CD4-positive, alpha-beta memory T cell (primary cell): ENCODE measurements around the gene NDUFS4. TPM values are rescaled to one million over a fixed set of nuclear protein-coding genes. Genes with fewer than 3 reads are reported as not detected.
"Not testable (repeated sequence)": the region's sequence is repeated elsewhere in the genome, so short reads cannot be mapped to it uniquely, and the experiment has no call there.

ENCODE experiments used
- CTCF ChIA-PET: fragments of 350-600 bp; sonication (Branson Sonifier 250); formaldehyde crosslinking; loops from one replicate; lab custom pipeline; 2021; ENCODE audit warnings: inconsistent platforms; ENCODE audit not compliant: partially characterized antibody; lab: Charles Lee
- POLR2A ChIA-PET: fragments of 350-600 bp; sonication (Branson Sonifier 250); formaldehyde crosslinking; loops from one replicate; lab custom pipeline; 2021; ENCODE audit not compliant: partially characterized antibody; lab: Charles Lee
- DNase-seq, 5 donors: peaks; one replicate each; pipeline versions ENCODE4 v3.0.0 to v3.0.0-alpha.2; 2020 to 2022; ENCODE audit warnings: mixed read lengths in 1 of 5
- H3K27ac ChIP-seq: one replicate; pipeline ENCODE4 v1.7.0; 2013; ENCODE audit warnings: low read depth, low read length
- H3K27me3 ChIP-seq: 2 replicates; pipeline ENCODE4 v1.7.0; 2013; ENCODE audit warnings: mild to moderate bottlenecking, low read length, moderate library complexity; ENCODE audit not compliant: insufficient read depth
- H3K36me3 ChIP-seq: 2 replicates; pipeline ENCODE4 v1.7.0; 2013; ENCODE audit warnings: mild to moderate bottlenecking, low read length, moderate library complexity; ENCODE audit not compliant: insufficient read depth
- H3K4me1 ChIP-seq: 2 replicates; pipeline ENCODE4 v1.7.0; 2013; ENCODE audit warnings: mild to moderate bottlenecking, low read length, moderate library complexity; ENCODE audit not compliant: insufficient read depth
- H3K4me3 ChIP-seq, 2 donors: one replicate each; pipeline ENCODE4 v1.7.0; 2013; ENCODE audit warnings: low read length in 2 of 2, mild to moderate bottlenecking in 1 of 2
- H3K9me3 ChIP-seq, 2 donors: one replicate each; pipeline ENCODE4 v1.7.0; 2013; ENCODE audit warnings: low read length in 2 of 2, control low read depth in 1 of 2; ENCODE audit not compliant: control insufficient read depth in 1 of 2
- H3K27ac Mint-ChIP-seq, 7 donors: one replicate each; pipeline ENCODE4 v1.8.0; 2020 to 2021; ENCODE audit warnings: mixed read lengths in 7 of 7, mild to moderate bottlenecking in 6 of 7, inconsistent platforms in 3 of 7, moderate library complexity in 3 of 7
- H3K27me3 Mint-ChIP-seq, 2 donors: one replicate each; pipeline ENCODE4 v1.8.0; 2020 to 2021; ENCODE audit warnings: mixed read lengths in 2 of 2
- H3K36me3 Mint-ChIP-seq, 2 donors: one replicate each; pipeline ENCODE4 v1.8.0; 2020 to 2021; ENCODE audit warnings: mixed read lengths in 2 of 2, inconsistent platforms in 1 of 2, mild to moderate bottlenecking in 1 of 2
- H3K4me1 Mint-ChIP-seq, 4 donors: one replicate each; pipeline ENCODE4 v1.8.0; 2020 to 2021; ENCODE audit warnings: mixed read lengths in 4 of 4, mild to moderate bottlenecking in 1 of 4
- H3K4me3 Mint-ChIP-seq, 8 donors: one replicate each; pipeline ENCODE4 v1.8.0; 2020 to 2021; ENCODE audit warnings: mixed read lengths in 8 of 8, mild to moderate bottlenecking in 7 of 8, moderate library complexity in 6 of 8, inconsistent platforms in 3 of 8
- H3K9me3 Mint-ChIP-seq, 8 donors: one replicate each; pipeline ENCODE4 v1.8.0; 2020 to 2021; ENCODE audit warnings: mixed read lengths in 8 of 8, mild to moderate bottlenecking in 5 of 8, inconsistent platforms in 3 of 8, moderate library complexity in 1 of 8
- intact Hi-C: fragments of 100-400 bp; cut with micrococcal nuclease; formaldehyde crosslinking; loops from one replicate; pipeline ENCODE4 v1.15.1; 2023
- polyA plus RNA-seq, 2 donors: library from polyadenylated mRNA; unstranded; fragments of 300-500 nt; fragmentation: Illumina TruSeq; gene quantifications; one replicate each; pipeline ENCODE4 v1.2.3, GENCODE V29; 2021
- total RNA-seq, 2 experiments: library from RNA; stranded (reverse); gene quantifications; one replicate each; pipeline ENCODE4 v1.2.3, GENCODE V29; 2021

Gene NDUFS4
- total and polyA plus RNA-seq, 4 experiments from 2014 or later: 23.6 to 113 (median 64.5) TPM

- no peak overlapping the region for H3K4me3 ChIP-seq
- no peak overlapping the region for H3K27ac ChIP-seq
- H3K4me1 Mint-ChIP-seq: peaks cover 0 to 4% (median 3%) of the 10 kb centered on the region in 4 donors
- no peaks in the 10 kb centered on the region for H3K36me3 ChIP-seq
- no peak overlapping the region for H3K27ac Mint-ChIP-seq
- H3K4me3 Mint-ChIP-seq: no peak overlapping the region
- intact Hi-C loops: no loop called here
- POLR2A ChIA-PET: no interaction called here
- peaks cover 33 to 42% of the 10 kb centered on the region in 2 donors for H3K36me3 Mint-ChIP-seq
- DNase-seq: no peak
- H3K9me3 ChIP-seq: no peaks in the 10 kb centered on the region
- H3K27me3 ChIP-seq: no peaks in the 10 kb centered on the region
- CTCF ChIA-PET: no interaction called here
- no peaks in the 10 kb centered on the region for H3K9me3 Mint-ChIP-seq
- no peaks in the 10 kb centered on the region for H3K4me1 ChIP-seq
- no peaks in the 10 kb centered on the region for H3K27me3 Mint-ChIP-seq
These were observed 81.6 kb downstream of the NDUFS4 start for GRCh38 chr5:53642061-53642460.

- ChIA-PET CTCF (interaction anchor here (0.9 kb wide), 1 partner anchor 586 kb away, joined by 4 read pairs; no protein-coding TSS in a partner anchor), POLR2A (no interaction called here)
- H3K4me3 Mint-ChIP-seq: no peak overlapping the region
- H3K4me1 ChIP-seq: no peaks in the 10 kb centered on the region
- no peak overlapping the region for H3K27ac ChIP-seq
- H3K9me3 Mint-ChIP-seq: peaks cover 0 to 5% (median 0%) of the 10 kb centered on the region in 8 donors
- H3K27me3 Mint-ChIP-seq: no peaks in the 10 kb centered on the region
- intact Hi-C loops: no loop called here
- H3K27ac Mint-ChIP-seq: no peak overlapping the region
- no peak overlapping the region for H3K4me3 ChIP-seq
- H3K4me1 Mint-ChIP-seq: peaks cover 0 to 4% (median 3%) of the 10 kb centered on the region in 4 donors
- no peak for DNase-seq
- no peaks in the 10 kb centered on the region for H3K9me3 ChIP-seq
- H3K36me3 ChIP-seq: no peaks in the 10 kb centered on the region
- no peaks in the 10 kb centered on the region for H3K27me3 ChIP-seq
- H3K36me3 Mint-ChIP-seq: peaks cover 42 to 48% of the 10 kb centered on the region in 2 donors
These were observed 83.0 kb downstream of the NDUFS4 start for GRCh38 chr5:53643445-53643844.

- no peak overlapping the region for H3K4me3 ChIP-seq
- no peaks in the 10 kb centered on the region for H3K27me3 Mint-ChIP-seq
- ChIA-PET CTCF (no interaction called here), POLR2A (no interaction called here)
- H3K36me3 ChIP-seq: no peaks in the 10 kb centered on the region
- no peaks in the 10 kb centered on the region for H3K4me1 ChIP-seq
- H3K27ac Mint-ChIP-seq: no peak overlapping the region
- peaks cover 0 to 2% of the 10 kb centered on the region in 2 donors for H3K9me3 ChIP-seq
- H3K9me3 Mint-ChIP-seq: peaks cover 0 to 8% (median 3%) of the 10 kb centered on the region in 8 donors
- intact Hi-C loops: no loop called here
- H3K27ac ChIP-seq: no peak overlapping the region
- H3K4me3 Mint-ChIP-seq: no peak overlapping the region
- H3K4me1 Mint-ChIP-seq: peaks cover 0 to 4% (median 2%) of the 10 kb centered on the region in 4 donors
- no peaks in the 10 kb centered on the region for H3K27me3 ChIP-seq
- no peak for DNase-seq
- peaks cover 48 to 58% of the 10 kb centered on the region in 2 donors for H3K36me3 Mint-ChIP-seq
These were observed 84.6 kb downstream of the NDUFS4 start for GRCh38 chr5:53645078-53645477.

DNA sequence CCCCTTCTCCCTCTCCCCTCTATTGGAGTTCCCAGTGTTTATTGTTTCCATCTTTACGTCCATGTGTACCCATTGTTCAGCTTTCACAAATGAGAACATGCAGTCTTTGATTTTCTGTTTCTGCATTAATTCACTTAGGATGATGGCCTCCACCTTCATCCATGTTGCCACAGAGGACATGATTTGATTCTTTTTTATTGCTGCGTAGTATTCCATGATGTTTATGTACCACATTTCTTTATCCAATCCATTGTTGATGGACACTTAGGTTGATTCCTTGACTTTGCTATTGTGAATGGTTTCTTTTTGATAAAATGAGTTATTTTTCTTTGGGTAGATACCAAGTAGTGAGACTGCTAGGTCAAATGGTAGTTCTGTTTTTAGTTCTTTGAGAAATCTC lies 88.9 kb downstream of the NDUFS4 start:
- Mint-ChIP-seq H3K9me3 (peaks cover 0 to 8% (median 3%) of the 10 kb centered on the region in 8 donors), H3K36me3 (peaks cover 50 to 55% of the 10 kb centered on the region in 2 donors), H3K27ac (no peak overlapping the region), H3K4me3 (no peak overlapping the region), H3K4me1 (peaks cover 0 to 4% (median under 1%) of the 10 kb centered on the region in 4 donors), H3K27me3 (no peaks in the 10 kb centered on the region)
- Histone ChIP-seq H3K27me3 (no peaks in the 10 kb centered on the region), H3K36me3 (no peaks in the 10 kb centered on the region), H3K4me1 (no peaks in the 10 kb centered on the region), H3K27ac (no peak overlapping the region), H3K4me3 (no peak overlapping the region), H3K9me3 (peaks cover 0 to 2% of the 10 kb centered on the region in 2 donors)
- no peak for DNase-seq
- POLR2A ChIA-PET: no interaction called here
- intact Hi-C loops: no loop called here
- CTCF ChIA-PET: no interaction called here

- H3K4me3 Mint-ChIP-seq, POLR2A ChIA-PET, H3K36me3 ChIP-seq, H3K27me3 Mint-ChIP-seq, H3K27me3 ChIP-seq, DNase-seq, CTCF ChIA-PET, H3K4me1 ChIP-seq, H3K9me3 ChIP-seq, H3K27ac ChIP-seq, intact Hi-C loops, H3K4me3 ChIP-seq, H3K4me1 Mint-ChIP-seq: not testable (repeated sequence)
- peaks cover 58 to 68% of the 10 kb centered on the region in 2 donors for H3K36me3 Mint-ChIP-seq
- H3K27ac Mint-ChIP-seq: peak overlapping the region in 1 of 7 donors; percentile 36
- peaks cover 3 to 17% (median 7%) of the 10 kb centered on the region in 8 donors for H3K9me3 Mint-ChIP-seq
These were observed 100.1 kb downstream of the NDUFS4 start for GRCh38 chr5:53660573-53660972.

DNA sequence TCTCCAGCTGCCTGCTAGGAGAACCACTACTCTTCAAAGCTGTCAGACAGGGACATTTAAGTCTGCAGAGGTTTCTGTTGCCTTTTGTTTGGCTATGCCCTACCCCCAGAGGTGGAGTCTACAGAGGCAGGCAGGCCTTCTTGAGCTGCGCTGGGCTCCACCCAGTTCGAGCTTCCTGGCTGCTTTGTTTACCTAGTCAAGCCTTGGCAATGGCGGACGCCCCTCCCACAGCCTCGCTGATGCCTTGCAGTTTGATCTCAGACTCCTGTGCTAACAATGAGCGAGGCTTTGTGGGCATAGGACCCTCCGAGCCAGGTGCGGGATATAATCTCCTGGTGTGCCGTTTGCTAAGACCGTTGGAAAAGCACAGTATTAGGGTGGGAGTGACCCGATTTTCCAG lies 104.9 kb downstream of the NDUFS4 start:
- H3K27me3 ChIP-seq, H3K27ac ChIP-seq, H3K4me3 ChIP-seq, DNase-seq, H3K4me1 Mint-ChIP-seq, H3K27ac Mint-ChIP-seq, H3K9me3 ChIP-seq, H3K27me3 Mint-ChIP-seq, POLR2A ChIA-PET, CTCF ChIA-PET, H3K36me3 ChIP-seq, intact Hi-C loops, H3K4me3 Mint-ChIP-seq, H3K4me1 ChIP-seq: not testable (repeated sequence)
- Mint-ChIP-seq H3K9me3 (peaks cover 3 to 15% (median 6%) of the 10 kb centered on the region in 8 donors), H3K36me3 (peaks cover 67 to 70% of the 10 kb centered on the region in 2 donors)

DNA sequence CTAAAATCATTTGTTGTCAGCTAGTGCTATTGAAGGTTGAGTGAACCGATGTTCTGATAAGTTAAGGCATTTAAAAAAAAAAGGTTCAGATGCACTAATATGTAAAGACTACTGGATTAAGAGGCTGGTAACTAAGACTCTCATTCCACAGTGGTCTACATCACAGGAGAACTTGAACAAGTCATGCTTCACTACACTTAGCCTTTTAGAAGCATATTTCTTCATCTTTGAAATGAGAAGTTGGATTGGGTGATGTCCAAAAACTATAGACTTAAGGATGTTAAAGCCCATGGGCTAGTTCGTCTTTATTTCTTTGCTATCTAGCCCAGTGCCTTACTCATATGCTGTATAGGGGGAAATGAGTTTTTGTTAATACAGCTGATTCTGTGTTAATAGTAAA lies 107.2 kb downstream of the NDUFS4 start:
- POLR2A ChIA-PET: no interaction called here
- intact Hi-C loops: no loop called here
- DNase-seq: no peak
- Histone ChIP-seq H3K4me1 (no peaks in the 10 kb centered on the region), H3K27ac (no peak overlapping the region), H3K36me3 (no peaks in the 10 kb centered on the region), H3K27me3 (no peaks in the 10 kb centered on the region), H3K9me3 (no peaks in the 10 kb centered on the region), H3K4me3 (no peak overlapping the region)
- peaks cover 70 to 73% of the 10 kb centered on the region in 2 donors for H3K36me3 Mint-ChIP-seq
- H3K27me3 Mint-ChIP-seq: no peaks in the 10 kb centered on the region
- peaks cover 3 to 12% (median 7%) of the 10 kb centered on the region in 8 donors for H3K9me3 Mint-ChIP-seq
- H3K4me1 Mint-ChIP-seq: peaks cover 0 to 4% (median under 1%) of the 10 kb centered on the region in 4 donors
- H3K27ac Mint-ChIP-seq: no peak overlapping the region
- no peak overlapping the region for H3K4me3 Mint-ChIP-seq
- CTCF ChIA-PET: no interaction called here
